A204.1 (cell line): Measurements from ENCODE around the gene OLR1.
"Not testable (repeated sequence)": the region's sequence is repeated elsewhere in the genome, so short reads cannot be mapped to it uniquely, and the experiment has no call there.

Experiments
- FAIRE-seq: peaks from 2 replicates; lab custom pipeline; 2012; peaks lifted over from hg19 to GRCh38; lab: Jason Lieb, UNC

Gene OLR1

DNA sequence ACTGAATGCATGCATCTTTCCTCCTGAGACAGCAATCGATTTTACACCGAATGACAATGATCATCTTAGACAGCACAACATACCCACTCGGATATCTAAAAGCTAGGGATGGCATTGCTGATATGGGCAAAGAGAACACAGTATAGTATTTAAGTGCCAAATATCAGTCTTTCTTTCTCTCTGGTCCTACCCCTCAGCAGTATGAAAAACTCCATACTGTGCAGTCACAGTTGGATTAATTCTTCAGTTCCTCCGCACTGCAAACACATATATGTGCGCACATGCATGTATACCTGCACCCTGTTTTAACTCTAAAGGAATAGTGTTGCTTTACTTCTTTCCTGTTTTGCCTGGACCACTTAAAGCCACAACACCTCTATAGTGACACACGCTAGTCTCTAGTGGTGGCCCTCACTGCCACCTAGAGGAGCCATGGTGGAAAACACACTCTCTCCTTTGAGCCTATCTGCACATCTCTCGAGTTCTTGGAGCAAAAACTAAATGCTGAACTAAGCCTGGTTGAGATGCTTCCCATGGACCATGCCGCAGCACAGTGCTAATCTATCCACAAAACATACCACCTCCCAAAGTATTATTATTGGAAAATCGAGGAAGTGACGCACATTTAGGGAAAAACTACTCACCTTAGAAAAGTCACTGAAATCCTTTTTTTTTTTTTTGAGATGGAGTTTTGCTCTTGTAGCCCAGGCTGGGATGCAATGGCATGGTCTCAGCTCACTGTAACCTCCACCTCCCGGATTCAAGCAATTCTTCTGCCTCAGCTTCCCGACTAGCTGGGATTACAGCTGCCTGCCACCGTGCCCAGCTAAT lies 18.8 kb upstream of the OLR1 start:
- FAIRE-seq: peak; percentile 81

DNA sequence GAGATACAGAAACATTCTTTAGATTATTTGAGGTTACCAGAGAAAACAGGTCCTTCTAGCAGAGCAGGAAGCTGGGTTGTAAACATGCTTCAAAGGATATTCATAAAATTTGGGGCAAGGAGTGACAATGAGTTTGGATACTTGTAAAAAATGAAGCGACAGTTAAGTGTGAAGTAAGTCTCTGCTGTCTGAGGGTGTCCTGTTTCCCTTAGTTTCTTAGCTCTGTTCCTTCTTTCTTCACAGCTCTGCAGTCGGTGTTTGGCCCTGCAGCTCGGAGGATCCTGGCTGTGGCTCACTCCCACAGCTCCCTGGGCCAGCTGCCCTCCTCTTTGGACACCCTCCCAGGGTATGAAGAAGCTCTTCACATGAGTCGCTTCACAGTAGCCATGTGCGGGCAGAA lies 17.7 kb upstream of the OLR1 start:
- FAIRE-seq: no peak

DNA sequence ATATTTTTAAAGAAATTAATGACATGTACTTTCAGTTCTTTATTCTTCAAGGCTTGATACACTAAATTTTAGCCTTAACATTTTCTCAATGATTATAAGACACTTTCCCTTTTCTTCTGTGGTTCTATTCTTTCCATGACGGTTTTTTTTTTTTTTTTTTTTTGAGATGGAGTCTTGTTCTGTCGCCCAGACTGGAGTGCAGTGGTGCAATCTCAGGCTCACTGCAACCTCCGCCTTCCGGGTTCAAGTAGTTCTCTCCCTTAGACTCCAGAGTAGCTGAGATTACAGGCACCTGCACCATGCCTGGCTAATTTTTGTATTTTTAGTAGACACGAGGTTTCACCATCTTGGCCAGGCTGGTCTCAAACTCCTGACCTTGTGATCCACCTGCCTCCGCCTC lies 15.0 kb upstream of the OLR1 start:
- not testable (repeated sequence) for FAIRE-seq

DNA sequence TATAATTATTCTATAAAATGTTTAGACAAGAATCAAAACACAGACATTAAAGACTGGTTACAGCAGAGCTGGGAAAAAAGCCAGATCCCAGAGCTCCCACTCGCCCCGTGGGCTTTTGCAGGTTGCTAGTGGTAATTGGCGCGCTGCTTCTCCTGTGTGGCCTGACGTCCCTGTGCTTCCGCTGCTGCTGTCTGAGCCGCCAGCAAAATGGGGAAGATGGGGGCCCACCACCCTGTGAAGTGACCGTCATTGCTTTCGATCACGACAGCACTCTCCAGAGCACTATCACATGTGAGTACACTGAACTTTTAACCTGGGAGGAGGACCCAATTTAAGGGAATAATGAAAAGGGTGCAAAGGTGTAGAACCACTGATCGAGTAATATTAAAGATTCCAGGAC lies 14.4 kb upstream of the OLR1 start:
- no peak for FAIRE-seq

DNA sequence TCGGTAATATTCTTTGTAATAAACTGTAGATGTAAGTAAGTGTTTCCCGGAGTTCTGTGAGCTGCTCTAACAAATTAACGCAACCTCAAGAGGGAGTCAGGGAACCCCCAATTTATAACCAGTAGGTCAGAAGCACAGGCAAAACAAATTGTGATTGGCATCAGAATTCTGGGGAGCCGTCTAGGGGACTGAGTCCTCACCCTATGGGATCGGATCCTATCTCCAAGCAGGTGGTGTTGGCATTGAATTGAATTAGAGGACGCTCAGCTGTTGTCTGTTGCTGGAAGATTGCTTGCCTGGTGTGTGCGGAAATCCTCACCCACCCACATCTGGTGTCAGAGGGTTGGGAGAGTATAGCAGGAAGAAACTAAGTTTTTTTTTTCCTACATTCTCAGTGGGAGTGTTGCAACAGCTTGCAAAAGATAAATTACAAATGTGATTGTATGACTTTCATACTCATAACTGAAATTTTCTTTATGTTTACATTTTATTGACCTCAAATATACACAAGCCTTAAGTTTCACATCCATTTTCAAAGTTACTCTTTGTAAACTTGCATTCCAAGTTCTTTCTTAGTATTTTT lies 12.4 kb upstream of the OLR1 start:
- FAIRE-seq: no peak

DNA sequence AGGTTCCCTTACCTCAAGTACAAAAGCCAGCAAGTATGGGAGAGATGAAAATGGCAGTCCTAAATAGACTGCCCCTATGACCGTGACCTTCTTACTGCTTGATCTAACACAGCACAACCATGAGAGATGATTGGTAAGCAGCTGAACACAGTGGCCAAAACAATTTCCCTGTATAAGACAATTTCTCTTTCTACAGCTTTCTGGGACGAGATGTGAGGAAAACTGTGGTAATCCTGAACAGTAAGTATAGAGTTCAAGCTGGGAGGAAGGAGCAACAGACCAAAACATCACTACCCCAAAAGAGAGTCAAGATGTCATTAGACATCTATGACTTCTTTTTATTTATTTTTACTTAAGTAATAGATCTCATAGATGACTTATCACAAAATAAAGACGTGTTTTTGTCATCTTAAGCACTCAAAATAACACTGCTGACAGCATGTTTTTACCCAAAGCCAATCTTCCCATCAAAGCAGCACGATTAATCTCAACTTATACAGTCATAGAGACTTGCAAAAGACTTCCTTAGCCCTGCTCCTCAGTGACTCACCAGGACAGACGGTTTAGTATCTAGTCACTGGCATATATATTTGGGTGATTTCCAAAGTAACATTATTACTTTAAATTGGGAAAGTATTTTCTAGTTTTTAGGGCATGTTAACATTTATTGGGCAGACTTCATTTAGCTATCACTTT lies 10.6 kb upstream of the OLR1 start:
- no peak for FAIRE-seq

DNA sequence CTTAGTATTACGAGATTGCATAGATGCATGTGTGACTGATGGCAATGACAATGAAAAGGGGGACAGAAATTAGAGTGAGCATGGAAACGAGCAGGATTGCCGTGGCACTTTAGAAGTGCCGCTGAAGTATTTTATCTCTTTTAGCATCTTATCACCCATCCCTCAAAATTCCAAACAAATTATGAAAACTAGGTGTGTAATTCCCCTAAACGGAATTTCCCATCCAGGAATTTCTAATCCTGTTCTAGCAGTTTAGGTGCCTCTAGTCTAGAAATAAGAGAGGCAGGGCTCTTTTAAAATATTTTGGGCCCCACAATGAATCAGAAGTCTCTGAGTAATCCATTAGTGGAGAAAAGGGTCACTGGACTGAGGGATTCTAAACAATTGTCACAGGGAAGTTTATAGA lies 7.8 kb upstream of the OLR1 start:
- FAIRE-seq: no peak

DNA sequence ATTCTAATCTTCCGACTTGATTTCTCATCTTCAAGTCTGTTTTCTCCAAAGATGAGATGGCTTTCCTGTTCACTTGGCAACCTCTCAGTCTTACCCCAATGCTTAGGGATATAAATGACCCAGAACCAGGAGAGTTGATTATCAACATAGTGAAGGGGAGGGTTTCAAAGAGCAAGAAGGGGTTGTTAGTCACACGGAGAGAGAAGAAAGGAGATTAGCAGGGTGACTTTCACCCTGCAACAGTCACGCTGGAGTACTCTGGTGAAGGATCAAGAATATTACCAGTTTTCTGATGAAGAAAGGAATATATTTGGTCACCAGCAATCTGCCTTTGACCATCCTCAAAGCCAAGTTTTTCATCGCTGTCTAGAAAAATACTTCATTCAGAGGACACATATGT lies 6.9 kb upstream of the OLR1 start, which contains the start of gene TMEM52B:
Gene TMEM52B (plus strand): TSS at position 212 of the 400 bp plus-strand sequence. CDS start 543 bp downstream, outside the sequence.
- FAIRE-seq: no peak

DNA sequence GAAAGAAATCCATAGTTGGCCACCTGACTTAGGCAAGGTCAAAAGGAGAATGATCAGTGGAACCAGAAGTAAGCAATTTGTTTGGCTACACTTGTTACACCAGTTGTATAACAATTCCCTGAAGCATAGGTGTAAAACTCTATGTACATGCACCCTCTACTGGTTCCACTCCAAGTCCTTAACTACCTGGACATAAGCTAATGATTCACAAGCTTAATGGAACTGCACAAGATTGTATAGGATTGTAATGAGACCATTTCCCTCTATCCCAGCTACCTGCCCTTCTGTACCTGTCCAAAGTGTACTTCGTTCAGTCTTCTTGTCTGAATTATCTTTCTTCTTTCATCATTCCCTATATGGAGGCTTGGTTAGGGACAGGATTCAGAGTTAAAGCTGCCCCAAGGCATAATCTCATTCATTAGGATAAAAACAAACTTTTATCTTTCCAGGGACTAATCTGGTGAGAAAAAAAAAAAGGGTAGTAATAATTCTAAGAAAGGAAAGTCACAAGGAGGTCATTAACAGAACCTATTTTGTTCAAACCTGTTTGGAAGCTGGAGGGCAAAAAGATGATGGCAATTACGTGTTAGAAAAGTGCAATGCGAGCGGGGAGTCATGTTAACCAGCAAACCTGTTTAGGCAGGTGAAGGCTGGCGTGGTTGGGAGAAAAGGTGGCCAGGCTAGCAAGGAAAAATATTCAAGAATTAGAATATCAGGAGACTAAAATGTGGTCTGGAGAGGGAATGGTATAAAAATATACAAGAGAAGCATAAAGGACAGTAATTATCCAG lies 4.1 kb upstream of the OLR1 start:
- no peak for FAIRE-seq

DNA sequence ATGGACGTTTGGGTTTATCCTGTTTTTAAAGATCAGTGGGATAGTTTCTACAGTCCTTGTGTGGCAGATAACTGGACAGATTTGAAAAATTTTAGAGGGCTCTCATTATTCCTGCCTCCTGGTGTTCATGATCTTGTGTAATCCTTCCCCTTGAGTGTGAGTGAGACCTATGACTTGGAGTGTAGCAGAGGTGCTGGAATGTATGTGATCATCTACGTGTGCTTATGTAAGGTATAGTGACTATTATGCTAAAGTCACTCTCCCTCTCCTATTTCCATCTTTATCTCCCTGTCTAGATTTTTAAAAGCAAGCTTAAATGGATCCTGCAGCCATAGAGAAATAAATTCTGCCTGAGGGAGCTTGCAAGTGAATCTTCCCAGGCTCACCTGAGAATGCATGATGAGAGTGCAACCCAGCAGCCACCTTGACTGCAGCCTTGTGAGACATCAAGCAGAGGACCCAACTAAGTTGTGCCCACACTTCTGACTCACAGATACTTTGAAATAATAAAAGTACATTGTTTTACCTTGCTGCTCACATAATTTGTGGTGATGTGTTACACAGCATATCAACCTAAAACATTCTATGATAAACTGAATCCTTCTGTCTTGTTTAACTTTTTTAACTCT lies 3.2 kb upstream of the OLR1 start:
- no peak for FAIRE-seq

DNA sequence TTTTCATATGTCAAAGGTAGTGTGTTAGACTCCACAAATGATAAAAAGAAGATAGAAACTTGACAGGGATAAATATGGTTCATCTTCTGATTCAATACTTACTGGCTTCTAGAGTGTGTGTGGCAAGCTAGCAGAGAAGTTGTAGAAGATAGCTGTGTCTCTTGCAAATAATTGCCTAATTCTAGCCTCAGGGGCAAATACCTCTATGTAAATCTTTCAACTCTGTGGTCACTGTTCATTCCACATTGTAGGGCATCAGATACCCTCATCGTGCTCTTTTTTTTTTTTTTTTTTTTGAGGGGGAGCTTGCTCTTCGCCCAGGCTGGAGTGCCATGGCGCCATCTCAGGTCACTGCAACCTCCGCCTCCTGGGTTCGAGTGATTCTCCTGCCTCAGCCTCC lies 1.7 kb downstream of the OLR1 start:
- no peak for FAIRE-seq

DNA sequence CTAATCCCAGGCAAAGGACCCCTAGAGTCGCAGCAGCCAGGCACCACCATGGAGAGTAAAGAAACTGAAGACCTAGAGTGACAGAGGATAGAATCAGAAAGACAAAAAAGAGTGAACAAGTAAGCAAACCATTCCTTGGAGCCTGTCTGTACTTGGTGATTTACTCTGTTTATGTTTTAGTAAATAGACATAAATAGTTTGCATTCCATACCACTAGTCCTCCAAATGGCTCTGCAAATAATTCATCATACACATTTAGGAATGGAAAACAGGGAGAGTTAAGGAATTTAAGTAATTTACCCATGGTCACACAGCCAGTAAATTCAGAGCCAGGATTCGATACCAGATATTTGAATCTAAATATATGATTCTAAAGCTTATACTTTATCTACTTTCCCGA lies 2.8 kb downstream of the OLR1 start:
- FAIRE-seq: no peak

DNA sequence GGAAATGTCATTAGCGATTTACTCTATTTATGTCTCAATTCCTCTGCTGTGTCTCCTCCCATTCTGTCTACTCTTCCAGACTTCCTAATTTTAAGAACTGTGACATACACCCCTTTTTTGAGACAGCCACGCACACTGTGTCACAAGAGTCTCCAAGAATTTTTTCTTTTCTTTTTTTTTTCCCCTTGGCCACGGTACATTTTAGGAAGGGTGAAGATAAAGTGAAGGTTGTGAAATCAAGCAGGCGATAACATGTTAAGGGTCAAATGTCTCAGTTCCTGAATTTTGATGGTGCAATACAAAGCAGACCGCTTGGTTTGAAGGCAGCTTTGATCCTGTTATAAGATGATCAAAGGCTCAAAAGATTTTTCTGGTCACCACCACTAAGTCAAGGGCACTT lies 4.3 kb downstream of the OLR1 start:
- FAIRE-seq: no peak

DNA sequence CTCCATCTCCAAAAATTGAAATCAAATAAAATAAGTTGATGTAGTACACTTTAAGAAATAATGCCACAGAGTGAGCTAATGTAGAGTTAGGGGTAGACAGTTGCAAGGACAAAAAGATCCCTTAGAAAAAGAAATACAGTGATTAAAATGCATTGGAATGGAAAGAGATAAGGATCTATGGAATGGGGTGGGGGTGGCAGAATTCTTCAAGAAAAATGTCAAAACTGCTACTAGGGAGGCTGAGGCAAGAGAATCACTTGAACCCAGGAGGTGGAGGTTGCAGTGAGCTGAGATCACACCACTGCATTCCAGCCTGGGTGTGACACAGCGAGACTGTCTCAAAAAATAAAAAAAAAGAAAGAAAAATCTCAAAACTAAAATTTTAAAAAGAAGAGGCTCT lies 6.5 kb downstream of the OLR1 start:
- no peak for FAIRE-seq

DNA sequence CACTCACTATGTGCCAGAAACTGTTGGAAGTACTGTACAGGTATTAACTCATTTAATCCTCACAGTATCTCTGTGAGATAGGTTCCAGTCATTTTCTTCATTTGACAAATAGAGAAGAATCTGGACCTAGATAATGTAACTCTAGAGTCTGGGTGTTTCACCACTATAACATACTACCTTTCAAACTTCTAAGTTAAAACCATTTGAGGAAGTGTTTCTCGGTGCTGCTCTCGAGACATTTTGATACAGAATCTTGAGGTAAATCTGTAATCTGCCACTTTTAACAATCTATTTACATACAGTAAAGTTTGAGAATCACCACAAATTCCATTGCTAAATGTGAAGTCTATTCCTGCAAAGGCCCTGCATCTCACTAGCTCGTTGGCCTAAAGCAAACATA lies 8.8 kb downstream of the OLR1 start:
- no peak for FAIRE-seq

DNA sequence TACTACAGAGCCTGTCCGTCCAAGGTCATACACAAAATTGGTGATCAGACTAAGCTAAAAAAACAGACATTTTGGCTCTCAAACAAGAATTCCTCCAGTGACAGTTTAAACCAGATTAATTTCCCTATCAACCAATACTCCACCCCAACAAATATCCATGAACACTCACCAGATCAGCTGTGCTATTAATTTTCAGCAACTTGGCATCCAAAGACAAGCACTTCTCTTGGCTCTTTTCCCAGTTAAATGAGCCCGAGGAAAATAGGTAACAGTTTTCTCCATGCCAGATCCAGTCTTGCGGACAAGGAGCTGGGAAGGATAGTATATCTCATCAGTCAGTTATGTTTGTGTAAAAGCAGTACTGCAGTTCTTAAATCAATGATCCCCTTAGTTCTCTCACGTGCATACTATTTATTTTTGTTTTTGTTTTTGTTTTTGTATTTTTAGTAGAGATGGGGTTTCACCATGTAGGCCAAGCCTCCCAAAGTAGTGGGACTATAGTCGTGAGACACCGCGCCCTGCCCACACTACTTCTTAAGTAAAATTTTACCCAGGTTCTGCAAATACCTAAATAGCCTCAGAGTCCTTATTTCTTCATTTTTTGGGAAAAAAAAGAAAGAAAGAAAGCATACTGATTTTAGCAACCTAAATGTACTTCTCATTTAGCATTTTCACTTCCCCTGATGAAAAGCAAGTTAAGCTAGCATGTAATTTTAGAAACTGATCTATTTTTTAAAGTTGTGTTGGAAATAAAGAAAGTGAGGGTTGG lies 11.1 kb downstream of the OLR1 start:
- no peak for FAIRE-seq

DNA sequence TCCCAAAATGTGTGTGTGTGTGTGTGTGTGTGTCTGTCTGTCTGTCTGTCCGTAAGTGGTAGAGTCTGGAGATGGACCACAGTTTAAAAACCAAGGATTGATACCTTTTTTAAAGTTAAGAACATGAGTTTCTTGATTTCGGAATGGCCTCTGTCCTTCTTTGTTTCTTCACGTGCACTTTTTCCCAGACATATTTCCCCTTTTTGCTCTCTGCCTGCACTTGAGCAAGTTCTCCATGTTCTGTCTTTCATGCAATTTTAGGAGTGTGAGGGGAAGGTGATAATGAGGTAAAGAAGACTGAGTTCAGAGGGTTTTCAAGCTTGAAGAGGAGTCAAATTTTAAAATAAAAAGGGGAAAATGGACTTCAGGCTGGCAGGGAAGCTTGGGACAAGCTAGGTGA lies 12.7 kb downstream of the OLR1 start:
- FAIRE-seq: no peak

DNA sequence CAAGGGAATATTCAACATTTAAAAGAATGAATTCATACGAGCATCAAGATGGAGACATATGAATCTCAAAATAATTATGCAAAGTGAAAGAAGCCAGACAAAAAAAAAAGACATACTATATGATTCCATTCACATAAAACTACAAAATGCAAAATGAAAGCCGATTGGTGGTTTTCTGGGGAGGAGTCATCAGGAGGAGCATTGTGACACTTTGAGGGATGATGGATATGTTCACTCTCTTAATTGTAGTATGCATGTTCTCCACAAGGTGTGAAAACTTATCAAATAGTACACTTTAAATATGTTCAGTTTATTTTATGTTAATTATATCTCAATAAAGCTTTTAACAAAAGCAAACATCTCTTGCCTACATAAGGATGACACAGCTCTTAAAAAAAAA lies 13.5 kb downstream of the OLR1 start:
- no peak for FAIRE-seq

DNA sequence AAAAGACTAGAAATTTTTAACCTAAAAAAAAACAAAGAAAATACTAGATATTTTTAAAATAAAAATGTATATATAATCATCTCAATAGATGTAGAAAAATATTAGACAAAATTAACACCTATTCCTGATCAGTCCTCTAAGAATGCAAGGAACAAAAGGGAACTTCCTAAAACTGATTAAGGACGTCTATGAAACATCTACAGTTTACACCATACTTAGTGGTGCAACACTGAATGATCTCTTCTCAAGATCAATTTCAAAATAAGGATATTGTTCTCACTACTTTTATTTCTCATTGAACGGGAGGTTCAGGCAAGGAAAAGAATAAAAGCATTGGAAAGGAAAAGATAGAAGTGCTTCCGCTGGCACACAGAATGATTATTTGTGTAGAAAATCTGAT lies 16.0 kb downstream of the OLR1 start:
- FAIRE-seq: peak; percentile 73

DNA sequence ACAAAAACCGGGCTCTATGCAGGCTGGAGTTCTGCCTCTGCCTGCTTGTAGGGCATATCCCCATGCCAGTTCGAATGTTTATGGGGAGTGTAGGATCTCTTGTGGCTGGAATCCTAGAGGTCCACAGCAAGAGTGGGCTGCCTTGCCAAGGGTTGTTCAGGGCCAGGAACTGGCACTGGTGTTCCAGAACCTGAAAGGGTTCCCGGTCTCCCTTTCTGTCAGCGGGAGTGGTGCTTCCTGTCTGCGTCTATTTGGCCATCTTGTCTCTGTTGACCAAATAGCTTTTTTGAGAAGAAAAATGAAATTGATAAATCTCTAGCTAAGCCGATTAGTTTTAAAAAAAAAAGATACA lies 17.8 kb downstream of the OLR1 start:
- FAIRE-seq: no peak
